Stimulated activated CD8-positive, alpha-beta memory T cell treated with anti-CD3 and anti-CD28 coated beads, Interleukin-7, amount 100 ng/mL, for 24 hours (primary cell): ENCODE results near the gene GATAD2A.

Experiments
- DNase-seq: peaks from one replicate; pipeline ENCODE4 v3.0.0-alpha.2; 2020; ENCODE audit warnings: low read depth

GATAD2A gene

GRCh38 chr19:19547674-19548336, 142.3 kb downstream of the GATAD2A start:
- no peak for DNase-seq

DNA sequence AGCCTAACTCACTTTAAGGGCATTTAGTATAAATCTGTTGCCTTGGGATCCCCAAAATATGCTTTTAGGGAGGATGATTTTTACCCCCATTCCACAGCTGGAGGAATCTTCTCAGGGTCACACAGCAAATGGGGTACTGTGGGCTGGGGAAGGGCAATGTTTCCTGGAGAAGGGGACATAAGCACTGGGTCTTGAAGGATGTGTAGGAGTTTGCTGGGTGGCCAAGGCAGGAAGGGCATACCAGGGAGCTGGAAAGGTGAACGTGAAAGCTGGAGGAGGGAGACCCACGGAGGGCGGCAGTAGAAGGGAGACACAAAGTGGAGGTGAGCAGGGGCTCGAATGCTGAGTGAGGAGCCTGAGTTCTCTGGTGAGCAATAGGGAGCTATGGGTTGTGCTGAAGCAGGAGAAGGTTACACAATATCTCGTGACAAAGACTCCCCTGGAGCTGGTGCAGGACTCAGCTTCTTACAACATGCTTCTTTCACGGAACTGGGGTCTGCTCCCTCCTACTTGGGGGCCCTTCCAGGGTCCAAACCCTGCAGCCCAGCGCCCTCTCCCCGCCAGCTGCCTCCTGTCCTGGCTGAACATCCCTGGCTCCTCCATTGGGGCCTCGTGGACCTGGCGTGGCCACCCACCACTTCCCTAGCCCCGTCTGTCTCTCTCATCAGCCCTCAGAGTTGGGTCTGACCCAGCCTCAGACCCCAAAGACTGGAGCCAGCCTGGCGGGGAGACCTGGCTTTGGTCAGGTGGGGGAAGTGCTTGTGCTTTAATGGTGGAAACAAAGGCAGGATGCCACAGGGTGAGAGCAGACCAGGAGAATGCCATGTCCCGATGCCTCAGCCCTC, 143.7 kb downstream of the GATAD2A start:
- no peak for DNase-seq

DNA sequence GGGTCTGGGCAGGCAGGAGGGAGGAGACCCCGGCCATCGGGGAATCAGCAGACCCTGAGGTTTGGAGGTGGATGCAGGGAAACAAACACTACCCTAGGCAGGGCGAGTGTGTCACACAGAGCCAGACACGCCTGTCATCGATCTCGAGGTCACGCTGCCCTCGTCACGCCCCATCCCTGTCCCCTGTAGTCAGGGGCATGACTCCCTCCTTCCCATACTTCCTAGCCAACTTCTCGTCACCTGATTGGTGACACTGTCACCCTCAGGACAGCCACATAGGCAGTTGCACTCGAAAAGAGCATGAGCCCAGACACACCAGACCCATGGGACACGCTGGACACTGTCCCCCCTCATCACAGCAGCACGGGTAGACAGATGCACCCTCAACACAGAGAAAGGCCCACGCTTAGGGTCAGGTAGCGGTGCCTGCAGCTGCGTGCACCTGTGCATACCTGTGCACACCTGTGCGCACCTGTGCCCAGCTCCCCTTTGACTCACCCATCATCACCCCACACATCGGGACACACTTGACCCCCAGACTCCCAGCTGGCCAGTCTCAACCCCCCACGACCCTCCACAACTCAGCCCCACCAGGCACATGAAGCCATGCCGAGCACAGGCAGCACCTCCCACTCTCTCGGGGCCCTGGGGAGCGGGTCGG, 144.5 kb downstream of the GATAD2A start:
- DNase-seq = no peak

DNA sequence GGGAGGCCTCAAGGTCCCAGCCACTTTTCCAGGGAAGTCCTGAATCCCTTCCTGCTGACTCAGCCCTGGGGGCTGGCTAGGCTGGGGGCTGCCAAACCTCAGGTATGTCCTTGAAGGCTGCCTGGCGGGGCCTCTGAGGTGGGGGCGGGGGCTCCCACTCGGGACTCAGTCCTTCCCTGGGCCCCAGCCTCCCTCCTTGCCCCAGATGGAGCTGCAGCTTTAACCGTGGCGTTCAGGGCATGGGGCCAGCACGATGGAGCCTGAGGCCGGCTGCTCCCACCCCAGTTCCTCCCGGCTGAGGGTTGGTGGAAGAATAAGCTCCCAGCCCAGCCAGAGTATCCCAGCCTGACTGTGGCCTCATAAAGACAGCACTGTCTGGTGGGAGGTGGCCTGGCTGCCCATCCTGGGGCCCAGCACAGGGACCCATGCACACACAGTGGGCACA, 145.0 kb downstream of the GATAD2A start:
- DNase-seq = no peak

- no peak for DNase-seq
Measured at GRCh38 chr19:19550972-19551852, 145.7 kb downstream of the GATAD2A start.

DNA sequence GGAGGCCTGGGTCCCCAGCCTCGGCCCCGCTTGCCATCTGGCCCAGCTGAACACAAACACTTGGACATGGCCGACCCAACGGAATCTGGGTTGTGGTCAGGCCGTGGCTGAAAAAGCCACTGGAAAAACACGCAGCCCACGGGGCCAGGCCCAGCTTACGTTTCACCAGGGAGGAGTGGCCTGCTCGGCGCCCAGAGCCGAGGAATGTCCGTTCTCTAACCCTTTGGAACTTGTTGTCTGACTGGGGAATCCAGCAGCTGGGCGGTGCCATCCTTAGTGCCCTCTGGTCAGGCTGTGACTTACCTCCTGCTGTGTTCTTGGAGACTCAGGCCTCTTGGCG, 146.3 kb downstream of the GATAD2A start:
- no peak for DNase-seq

- DNase-seq = no peak
Measured at GRCh38 chr19:19552798-19553197, 147.3 kb downstream of the GATAD2A start.

DNA sequence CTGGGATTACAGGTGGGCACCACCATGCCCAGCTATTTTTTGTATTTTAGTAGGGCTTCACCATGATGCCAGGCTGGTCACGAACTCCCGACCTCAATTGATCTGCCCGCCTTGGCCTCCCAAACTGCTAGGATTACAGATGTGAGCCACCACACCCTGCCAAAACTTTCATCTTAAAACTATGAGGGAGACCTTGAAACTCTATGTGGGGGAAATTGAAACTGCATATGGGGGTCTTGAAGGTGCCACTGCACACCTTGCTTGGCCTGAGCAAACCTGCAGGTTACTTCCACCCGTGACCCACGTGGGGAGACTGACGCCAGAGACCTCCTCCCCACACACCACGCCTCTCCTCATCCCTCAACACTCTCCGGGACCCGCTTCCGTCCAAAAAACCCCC, 148.2 kb downstream of the GATAD2A start:
- no peak for DNase-seq

GRCh38 chr19:19554074-19555023, 148.9 kb downstream of the GATAD2A start:
- peak; percentile 41 for DNase-seq

- DNase-seq = no peak
Measured at GRCh38 chr19:19558055-19558454, 152.6 kb downstream of the GATAD2A start.
